T-helper 9 cell (primary cell): ENCODE data around the gene UBE2J1.

Experiments
- DNase-seq: peaks from one replicate; pipeline ENCODE4 v3.0.0-alpha.2; 2020

The UBE2J1 gene

DNA sequence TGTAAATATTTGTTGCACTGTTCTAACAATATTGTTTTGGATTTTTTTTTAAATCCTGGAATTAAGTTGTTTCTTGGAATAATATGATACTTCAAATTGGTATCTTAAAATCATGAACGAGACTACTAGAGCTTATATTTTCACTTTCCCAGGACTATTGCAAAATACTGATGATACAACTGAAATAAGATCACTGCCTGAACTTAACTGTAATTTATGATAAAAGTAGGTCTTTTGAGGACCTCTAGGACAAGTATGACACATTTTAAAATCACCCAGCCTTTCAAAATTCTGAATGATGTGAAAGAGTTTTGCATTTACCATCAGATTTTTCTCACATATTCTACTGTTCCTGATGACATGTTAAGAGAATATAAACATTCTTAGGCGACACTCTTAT is 8.6 kb upstream of the UBE2J1 start:
- DNase-seq: no peak

DNA sequence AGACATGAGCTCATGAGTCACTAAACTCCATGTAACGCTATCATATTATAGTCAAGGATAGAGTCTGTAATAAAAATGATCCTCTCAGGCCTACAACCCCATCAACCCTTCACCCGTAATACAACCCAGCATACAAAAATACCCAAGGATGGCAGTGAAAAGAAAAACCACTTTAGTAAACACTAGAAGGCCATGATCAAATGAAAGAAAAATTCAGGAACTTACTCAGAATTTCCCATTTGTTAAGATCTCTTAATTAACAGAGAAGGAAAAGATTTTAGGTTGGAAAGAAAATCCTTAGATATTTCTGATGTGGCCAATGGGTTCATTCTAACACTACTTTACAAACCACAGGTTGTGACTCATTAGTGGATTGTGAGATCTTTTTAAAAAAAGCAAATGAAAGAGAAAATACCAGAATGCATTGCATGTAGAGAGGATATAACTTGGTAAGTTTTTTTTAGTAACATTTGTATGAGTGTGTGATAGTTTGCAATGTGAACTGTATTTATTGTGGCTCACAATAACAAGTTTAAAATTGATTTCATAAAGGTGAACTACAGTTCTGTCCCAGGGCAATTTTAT is 8.0 kb upstream of the UBE2J1 start:
- DNase-seq: no peak

DNA sequence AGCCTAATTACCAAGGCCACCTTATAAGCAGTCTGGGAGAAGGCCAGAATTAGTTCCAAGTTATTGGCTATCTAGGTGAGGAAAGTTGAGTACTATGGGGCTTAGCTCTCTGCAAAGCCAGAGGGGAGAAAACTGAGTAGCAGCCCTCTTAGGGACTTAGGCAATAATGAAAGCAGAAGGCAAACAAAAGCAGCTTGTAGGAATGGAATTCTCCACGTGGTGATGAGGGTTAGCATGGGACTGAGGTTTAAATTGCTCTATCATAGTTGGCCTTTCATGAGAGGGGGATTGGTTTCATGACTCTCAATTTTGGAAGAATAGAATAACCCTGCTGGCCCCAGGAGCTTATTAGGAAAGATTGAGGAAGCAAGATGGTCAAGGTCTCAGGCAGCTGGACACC is 7.0 kb upstream of the UBE2J1 start:
- no peak for DNase-seq

DNA sequence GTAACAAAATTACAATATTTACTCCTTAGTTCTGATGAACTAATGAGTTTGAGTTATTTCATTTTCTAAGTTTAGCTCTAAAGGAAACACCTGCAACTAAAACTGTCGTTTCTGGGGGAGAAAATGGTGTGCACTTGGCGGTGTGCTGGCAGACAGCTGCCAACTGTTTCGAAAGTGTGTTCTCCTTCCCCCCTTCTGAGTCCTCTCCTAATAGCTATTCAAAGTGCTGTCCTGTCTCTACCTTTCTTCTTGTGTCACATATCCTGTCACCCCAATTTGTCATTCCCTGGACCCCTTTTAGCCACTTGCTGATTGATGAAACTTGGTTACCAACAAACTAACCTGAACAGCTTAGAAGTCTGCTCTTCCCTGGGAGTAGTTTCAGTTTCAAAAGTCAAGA is 4.9 kb upstream of the UBE2J1 start:
- DNase-seq: no peak

DNA sequence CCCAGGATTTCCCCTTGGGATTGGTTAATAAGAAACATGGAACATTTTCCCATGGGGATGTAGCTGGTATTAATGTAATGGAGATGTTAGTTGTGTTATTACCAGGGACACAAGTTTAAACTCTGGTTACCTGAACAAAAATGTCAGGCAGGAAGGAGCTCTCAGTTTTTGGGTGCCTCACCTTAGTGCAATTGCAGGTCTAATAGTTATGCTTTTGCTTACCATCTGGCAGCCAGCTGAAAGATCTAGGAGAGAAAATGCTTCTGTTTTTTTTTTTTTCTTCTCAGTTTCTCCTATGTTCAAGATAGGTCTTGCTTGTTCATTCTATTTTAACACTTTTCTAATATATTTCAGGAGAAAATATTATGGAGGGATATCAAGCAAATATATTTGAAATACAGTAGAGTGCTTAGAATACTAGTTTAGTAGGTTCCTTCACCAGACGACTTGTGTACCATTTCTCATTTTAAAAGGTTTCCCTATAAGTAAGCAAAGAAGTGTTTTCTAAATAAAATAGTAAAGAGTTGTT is 4.2 kb upstream of the UBE2J1 start:
- DNase-seq: no peak

DNA sequence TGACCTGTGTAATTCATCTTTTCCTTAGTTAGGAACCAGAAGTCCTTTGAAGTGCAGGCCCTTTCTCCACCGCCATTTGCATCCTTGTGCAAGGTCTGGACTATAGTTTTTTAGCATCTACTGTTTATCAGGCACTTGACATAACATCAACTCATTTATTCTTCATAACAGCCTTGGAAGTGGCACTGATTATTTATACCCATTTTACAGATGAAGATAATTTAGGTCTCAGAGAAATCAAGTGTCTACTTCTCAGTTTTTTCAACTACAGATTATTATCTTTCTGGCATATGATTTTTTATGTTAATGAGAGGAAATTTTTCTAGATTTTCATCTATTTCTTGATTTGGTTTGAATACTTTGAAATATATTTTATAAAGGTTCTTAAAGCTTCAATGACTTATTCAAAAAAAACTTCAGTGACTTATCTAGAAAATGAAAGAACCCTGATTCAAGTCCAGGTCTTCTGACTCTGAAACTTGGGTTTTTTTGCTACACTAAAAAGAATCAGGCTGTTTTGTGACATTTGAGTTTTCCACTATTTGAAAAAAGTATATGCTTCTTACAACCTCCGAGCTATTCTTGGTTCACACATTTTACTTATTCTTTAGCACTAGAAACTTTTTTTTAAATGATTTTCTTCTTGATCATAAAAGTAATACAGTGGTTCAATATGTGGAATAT is 3.1 kb upstream of the UBE2J1 start:
- DNase-seq: no peak

DNA sequence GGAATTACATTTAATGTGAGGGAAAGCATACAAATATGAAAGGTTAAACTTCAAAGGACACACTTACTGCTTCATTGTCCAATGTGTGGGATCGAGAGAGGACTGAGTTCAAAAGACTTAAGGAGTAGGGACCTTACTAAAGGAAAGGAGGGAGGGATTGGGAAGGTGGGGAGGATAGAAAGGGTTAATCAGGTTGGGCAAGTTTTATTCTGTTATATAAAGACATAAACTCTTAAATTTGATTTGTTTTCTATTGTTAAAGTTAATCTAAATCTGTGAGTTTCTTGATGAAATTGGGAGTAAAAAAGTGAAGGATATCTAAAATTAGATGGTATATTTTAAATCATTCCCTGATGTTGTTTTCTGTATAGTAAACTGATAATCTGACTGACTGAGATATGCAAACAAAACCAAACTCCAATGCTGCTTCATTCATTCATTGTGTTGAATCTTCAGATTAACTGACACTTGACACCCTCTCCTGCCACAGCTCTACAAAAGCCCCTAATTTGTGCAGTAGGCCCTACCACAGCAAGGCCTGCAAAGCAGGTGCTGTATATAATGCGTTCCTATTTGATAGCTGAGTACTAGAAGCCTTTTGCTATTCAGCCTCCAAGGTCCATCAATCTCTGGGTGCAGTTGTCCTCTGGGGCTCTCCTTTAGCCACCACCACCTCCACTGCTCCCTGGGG is 1.3 kb upstream of the UBE2J1 start:
- DNase-seq: no peak

DNA sequence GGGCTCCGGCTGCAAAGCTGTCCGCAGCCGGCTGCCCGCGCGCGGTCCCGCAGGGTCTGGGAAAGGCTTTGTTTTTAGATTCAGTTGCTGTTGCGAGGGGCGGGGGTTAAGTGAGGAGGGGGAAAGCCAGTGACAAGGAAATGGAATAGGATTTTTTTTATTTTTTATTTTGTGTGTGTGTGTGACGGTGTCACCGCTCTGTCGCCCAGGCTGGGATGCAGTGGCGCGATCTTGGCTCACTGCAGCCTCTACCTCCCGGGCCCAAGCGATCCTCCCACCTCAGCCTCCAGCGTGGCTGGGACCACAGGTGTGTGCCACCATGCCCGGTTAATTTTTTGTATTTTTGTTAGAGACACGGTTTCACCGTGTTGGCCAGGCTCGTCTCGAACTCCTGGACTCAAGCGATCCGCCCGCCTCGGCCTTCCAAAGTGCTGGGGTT is 615 bp upstream of the UBE2J1 start:
- no peak for DNase-seq

DNA sequence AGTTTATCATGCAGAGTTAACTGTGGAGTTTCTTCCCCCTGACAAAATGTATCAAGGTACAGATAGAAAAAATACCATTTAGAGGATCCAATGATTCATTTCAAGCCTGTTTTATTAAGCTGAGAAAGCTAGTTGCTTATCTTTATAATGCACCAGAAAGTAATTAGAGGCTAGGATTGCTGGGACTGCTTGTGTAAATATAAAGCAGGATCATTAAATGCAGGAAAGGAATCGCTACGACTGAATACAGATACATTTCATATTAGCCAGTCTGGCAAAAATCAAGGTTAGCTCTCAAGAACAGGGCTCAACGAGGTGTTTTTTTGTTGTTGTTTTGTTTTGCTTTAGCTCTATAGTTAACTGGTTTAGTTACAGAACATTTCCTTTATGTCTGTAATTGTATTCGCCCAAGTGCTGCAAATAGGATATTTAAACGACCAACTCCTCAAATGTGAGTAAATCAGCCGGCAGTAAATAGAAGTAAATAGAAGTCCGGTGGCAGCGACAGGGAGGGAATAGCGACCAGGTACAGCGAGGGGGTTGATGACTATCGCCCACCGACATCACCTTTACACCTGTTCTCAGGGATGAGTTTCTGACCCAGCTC is 748 bp downstream of the UBE2J1 start:
- DNase-seq: no peak

DNA sequence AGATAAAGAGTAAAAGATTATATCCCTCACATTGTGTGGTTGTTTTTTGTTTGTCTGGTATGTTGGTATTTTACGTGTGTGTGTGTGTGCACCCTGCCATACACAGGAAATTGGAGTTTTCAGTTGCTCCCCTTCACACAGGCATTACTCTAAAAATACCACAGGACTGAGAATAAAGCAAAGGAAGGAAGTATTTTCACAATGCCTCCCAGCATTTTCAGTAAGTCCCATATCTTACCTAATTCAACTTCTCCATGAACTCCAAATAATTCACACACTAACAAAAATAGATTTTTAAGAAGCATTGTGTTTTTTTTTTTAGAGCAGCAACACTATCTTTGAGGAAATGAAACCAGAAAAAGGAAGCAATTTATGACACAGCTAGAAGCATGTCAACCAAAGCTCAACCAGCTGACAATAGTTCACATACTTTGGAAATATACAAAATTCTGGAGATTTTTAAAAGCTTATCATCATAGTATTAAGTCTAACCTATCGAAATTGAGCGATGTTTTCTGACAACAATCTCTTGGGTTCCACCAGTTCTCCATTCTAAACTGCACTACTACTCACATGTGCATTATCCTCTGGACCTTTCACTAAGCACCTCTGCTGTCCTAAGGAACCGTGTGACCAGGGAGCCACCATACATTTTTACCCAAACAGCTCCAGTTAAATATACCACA is 2.1 kb downstream of the UBE2J1 start:
- no peak for DNase-seq

DNA sequence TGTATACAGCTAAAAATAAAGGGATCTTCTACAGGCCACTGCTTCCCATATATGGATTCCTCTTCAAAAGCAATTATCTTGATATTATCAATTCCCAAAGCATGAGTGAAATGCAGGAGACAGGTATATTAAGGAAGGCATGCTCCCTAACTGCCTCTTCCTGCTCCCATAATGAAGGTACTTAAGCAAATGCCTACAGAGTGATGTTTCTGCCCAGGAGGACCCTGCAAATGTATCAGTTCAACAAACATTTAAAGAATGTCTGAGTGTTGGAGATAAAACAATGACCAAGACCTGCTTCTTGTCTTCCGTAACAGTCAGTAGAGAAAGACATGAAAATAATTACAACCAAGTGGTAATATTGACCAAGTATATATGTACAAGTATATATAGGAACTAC is 4.2 kb downstream of the UBE2J1 start:
- no peak for DNase-seq

DNA sequence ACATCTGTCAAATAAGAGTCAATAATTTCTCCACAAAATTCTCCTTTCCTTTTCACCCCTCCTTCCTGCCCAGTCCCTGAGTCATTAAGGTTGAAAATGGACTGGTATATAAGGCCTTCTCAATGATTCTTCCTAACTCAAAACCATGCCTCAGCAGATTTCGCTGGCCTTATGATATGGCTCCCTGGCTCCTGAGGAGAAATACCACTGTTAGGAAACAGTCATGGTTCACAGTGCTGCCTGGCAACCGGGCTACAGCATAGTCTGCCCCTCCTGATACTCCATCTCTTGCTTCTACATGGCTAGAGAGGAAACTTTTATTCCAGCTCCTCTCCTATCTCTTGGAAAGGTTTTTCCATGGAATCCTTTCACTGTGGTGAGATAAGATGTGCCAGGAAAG is 4.7 kb downstream of the UBE2J1 start:
- DNase-seq: no peak

DNA sequence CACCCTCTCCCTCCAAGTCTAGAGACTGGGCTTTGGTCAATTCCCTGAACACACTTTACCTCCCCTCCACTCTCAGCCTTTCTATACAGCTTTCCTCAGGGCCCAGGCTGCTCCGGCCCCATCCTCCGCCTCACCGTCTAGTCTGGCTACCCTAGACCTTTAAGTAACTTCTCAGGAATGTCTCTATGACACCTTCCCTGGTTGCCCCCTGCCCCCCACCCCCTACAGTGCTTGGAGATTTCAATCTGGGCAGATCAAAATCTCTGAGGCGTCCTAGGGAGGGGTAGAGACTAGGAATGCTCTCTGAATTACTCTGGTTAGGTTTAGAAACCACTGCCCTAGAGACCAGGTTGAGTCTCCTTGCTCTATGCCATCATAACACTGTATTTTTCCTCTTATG is 6.1 kb downstream of the UBE2J1 start:
- no peak for DNase-seq

DNA sequence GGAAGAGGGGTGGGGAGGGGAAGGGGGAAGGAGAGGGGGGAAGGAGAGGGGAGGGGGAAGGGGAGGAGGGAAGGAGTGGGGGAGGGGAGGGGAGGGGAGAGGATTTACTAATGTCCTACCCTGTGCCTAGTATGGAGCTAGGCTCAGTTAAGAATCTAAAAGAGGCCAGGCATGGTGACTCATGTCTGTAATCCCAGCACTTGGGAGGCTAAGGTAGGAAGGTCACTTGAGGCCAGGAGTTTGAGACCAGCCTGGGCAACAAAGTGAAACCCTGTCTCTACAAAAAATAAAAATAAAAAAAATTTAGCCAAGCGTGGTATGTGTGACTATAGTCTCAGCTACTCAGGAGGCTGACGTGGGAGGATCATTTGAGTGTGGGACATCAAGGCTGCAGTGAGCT is 13.0 kb downstream of the UBE2J1 start:
- DNase-seq: no peak

DNA sequence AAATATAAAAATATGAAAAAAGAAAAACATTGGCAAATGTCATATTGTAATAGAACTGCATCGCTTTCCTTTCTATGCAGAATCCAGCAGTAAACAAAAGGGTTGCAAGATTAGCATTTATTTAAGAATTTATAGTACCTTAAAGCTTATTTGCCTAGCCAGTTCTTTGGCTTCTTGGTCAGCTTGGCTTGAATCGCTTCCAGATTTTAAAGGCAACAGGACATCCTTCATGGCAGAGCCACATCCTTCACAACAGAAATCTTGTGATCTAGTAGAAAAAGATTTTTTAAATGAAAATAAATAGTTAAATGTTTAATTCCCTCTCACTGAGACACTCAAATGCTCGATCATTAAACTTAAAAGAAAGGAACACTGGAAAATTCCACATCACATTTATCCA is 17.4 kb downstream of the UBE2J1 start:
- no peak for DNase-seq

DNA sequence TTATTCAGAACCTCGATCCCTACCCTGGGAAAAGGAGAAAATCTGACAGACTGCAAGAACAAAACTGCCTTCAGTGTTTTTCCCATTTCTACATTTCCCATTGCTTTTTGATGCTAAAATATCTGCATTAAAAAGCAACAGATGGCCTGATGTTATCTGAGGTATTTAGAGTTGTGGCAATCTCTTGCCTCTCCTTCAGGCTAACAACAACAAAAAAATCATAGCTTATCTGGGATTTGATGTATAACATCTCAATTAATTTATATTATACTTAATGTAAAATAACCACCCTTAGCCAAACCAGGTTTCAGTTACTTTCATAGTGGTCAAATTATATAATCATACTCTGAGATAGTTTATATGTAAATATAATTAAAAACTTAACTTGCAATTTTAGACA is 21.6 kb downstream of the UBE2J1 start:
- DNase-seq: no peak

DNA sequence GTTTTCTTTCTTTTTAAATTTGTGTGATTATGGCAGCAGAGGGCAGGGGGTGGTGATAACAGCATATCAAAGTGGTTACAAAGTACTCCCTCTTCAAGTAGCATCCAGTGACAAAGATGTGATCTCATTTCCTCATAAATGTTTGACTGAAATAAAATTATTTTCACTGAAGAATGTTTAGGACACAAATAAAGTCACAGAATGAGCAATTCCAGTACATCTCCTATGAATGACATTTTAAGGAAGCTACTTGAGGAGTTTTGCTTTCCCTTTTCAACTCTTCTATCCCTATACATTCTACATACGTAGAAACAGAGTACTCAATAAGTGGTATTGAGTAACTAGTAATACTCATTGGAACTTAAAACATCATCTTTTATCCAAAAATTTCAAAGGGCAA is 23.5 kb downstream of the UBE2J1 start:
- no peak for DNase-seq

DNA sequence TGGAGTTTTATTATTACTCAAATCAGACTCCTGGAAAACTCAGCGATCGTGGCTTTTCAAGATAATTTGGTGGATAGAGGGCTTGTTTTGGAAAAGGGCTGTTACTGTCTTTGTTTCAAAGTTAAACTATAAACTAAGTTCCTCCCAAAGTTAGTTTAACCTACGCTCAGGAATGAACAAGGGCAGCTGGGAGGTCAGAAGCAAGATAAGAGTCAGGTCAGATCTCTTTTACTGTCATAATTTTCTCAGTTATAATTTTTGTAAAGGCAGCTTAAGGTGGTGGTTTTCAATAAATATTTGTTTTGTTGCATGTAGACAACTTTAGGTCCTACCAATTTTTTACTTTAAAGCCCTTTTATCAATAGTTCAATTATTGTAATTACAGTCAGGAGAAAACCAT is 28.2 kb downstream of the UBE2J1 start:
- DNase-seq: no peak

DNA sequence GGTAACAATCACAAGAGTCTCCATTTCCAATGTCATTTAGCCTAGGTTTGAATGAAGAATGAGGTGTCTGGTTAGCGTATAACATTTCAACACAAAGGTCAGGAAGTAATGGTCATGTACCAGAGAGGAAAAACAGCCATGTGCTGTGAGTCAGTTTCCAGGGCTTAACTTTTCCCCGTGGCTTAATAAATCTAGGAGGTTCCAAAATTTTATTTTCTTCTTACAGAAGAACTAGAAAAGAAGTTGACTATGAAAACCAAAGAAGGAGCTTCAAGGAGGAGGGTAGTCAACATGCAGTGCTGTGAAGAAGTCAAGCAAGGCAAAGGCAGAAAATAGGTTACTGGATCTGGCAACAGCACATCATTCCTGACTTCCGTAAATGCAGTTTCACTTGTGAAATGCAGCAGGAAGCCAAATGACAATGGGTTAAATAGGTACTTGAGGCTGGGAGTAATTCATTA is 29.0 kb downstream of the UBE2J1 start:
- no peak for DNase-seq

DNA sequence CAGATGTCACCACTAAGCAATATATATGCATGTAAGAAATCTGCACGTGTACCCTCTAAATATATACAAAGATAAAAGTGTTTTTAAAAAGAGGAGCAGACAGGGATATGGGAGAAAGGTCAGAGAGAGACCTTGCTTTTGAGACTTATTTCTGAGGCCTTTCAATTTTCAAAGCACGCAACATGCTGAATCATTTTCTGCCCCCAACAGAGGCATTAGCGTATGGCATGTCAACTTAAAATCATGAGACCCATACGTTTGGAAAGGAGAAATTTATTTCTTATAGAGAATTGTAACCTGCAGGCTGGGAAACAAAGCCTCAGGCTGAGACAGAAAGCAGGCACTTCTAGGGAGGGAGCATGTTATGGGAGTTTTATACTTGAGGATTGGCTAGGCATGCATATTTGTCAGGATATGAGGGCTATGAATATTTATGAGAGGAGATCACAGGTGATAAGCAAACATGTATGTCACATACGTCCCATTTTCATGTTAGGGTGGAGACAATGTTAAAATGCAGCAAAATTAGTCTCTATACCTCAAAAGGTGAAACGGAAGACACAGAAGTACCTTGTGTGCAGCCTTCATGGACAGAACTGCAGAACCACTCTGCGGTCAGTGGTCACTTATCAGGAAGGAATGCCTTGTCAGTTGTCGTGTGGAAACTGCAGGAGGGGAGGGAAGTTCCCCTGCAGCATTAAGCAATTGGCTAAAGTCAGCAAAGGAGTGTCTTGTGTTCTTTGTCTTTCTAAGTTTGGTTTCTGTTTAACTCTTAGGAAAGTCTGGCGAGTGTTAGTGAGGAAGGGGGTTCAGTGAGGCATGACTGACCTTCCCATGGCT is 31.2 kb downstream of the UBE2J1 start:
- DNase-seq: no peak

DNA sequence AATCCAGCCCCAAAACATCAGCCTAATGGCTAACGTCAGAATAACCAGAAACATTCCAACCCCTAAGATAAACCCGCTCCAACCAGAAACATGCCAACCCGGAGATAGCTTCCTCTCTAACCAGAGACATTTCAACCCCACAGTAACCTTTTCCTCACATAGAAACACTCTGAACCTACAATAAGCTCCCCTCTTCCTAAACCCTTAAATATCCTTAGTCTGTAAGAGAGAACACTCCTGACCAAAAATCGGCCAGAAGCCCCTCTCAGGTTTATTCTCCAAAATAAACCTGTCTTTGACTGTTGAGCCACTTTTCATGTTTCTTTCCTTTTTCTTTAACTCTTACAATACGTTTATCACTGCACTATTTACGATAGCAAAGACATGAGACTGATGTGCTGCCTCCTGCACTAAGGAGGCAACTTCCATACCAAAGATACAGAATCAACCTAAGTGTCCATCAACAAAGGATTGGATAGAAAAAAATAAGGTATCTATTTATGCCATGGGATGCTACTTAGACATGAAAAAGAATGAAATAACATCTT is 32.4 kb downstream of the UBE2J1 start:
- no peak for DNase-seq

DNA sequence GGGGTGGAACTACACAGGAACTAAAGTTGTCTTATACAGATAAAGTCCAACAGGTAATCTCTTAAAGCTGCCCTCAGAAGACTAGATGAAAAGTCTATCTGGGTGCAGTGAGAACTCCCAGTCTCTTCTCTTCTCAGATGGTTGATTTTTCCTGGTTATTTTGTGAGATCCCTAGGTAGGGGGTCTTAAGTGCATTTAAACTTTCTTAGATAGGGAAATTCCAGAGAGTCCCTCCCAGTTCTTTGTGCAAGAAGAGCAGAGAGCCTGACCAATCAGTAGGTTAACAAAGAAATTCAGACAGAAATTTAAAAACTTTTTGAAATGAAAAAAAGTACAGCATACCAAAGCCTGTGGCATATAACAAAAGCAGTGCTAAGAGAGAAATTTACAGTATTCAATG is 35.5 kb downstream of the UBE2J1 start:
- no peak for DNase-seq
